Activated B cell treated with CpG ODN at 0.5 μM for 24 hours (primary cell): ENCODE measurements around the gene XYLT1. TPM values are rescaled to one million over a fixed set of nuclear protein-coding genes. Genes with fewer than 3 reads are reported as not detected.

Source experiments
- ATAC-seq: fragments of 200-7000 bp; cut with Tn5 transposase; one replicate; pipeline ENCODE4 v1.10.0; 2021; ENCODE audit warnings: low read depth, mild to moderate bottlenecking, moderate library complexity
- CTCF ChIA-PET: fragments of 350-600 bp; sonication (Branson Sonifier 250); formaldehyde crosslinking; loops from one replicate; lab custom pipeline; 2021; ENCODE audit warnings: antibody characterized with exemption; lab: Charles Lee
- POLR2A ChIA-PET: fragments of 350-600 bp; sonication (Branson Sonifier 250); formaldehyde crosslinking; loops from one replicate; lab custom pipeline; 2021; ENCODE audit warnings: antibody characterized with exemption; lab: Charles Lee
- DNase-seq: peaks from one replicate; pipeline ENCODE4 v3.0.0; 2022
- H3K27ac Mint-ChIP-seq: one replicate; pipeline ENCODE4 v1.8.0; 2020; ENCODE audit warnings: mixed read lengths
- H3K27me3 Mint-ChIP-seq: one replicate; pipeline ENCODE4 v1.8.0; 2021; ENCODE audit warnings: mixed read lengths
- H3K36me3 Mint-ChIP-seq: one replicate; pipeline ENCODE4 v1.8.0; 2021; ENCODE audit warnings: low read depth, mixed read lengths
- H3K4me1 Mint-ChIP-seq: one replicate; pipeline ENCODE4 v1.8.0; 2021; ENCODE audit warnings: mixed read lengths
- H3K4me3 Mint-ChIP-seq: one replicate; pipeline ENCODE4 v1.8.0; 2020; ENCODE audit warnings: mild to moderate bottlenecking, mixed read lengths
- H3K9me3 Mint-ChIP-seq: one replicate; pipeline ENCODE4 v1.8.0; 2020; ENCODE audit warnings: mixed read lengths
- intact Hi-C: fragments of 100-400 bp; cut with micrococcal nuclease; formaldehyde crosslinking; loops from one replicate; pipeline ENCODE4 v1.15.1; 2024
- total RNA-seq: library from RNA; stranded (reverse); gene quantifications from 2 replicates; pipeline ENCODE4 v1.2.3, GENCODE V29; 2022
- TF ChIP-seq, protein P1 (sequence below): fragments of 200-600 bp; IDR thresholded peaks from one replicate; pipeline ENCODE4 v1.8.0; 2022; ENCODE audit warnings: antibody characterized with exemption, mild to moderate bottlenecking

XYLT1 gene
- total RNA-seq, 1 donor from 2014 or later, result 17.0 TPM

- intact Hi-C loops, result loop anchor here (2.0 kb wide), 1 partner anchor 22 kb away; no protein-coding TSS in a partner anchor
- Mint-ChIP-seq H3K36me3 (peaks cover 7% of the 10 kb centered on the region), H3K27me3 (no peaks in the 10 kb centered on the region), H3K9me3 (no peaks in the 10 kb centered on the region), H3K27ac (peak overlapping the region; percentile 85), H3K4me3 (peak overlapping the region; percentile 69), H3K4me1 (peaks cover 73% of the 10 kb centered on the region)
- TF ChIP-seq, protein P1, sequence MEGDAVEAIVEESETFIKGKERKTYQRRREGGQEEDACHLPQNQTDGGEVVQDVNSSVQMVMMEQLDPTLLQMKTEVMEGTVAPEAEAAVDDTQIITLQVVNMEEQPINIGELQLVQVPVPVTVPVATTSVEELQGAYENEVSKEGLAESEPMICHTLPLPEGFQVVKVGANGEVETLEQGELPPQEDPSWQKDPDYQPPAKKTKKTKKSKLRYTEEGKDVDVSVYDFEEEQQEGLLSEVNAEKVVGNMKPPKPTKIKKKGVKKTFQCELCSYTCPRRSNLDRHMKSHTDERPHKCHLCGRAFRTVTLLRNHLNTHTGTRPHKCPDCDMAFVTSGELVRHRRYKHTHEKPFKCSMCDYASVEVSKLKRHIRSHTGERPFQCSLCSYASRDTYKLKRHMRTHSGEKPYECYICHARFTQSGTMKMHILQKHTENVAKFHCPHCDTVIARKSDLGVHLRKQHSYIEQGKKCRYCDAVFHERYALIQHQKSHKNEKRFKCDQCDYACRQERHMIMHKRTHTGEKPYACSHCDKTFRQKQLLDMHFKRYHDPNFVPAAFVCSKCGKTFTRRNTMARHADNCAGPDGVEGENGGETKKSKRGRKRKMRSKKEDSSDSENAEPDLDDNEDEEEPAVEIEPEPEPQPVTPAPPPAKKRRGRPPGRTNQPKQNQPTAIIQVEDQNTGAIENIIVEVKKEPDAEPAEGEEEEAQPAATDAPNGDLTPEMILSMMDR, result no peak
- DNase-seq (no peak), ATAC-seq (peak; percentile 19)
- POLR2A ChIA-PET, result interaction anchor here (0.6 to 1.8 kb wide), 8 partner anchors 11 to 118 kb away, joined by 3 to 10 read pairs (median 5); no protein-coding TSS in a partner anchor
- CTCF ChIA-PET, result interaction anchor here (1.0 to 1.6 kb wide), 6 partner anchors 45 to 232 kb away, joined by 3 to 6 read pairs (median 4); no protein-coding TSS in a partner anchor
Measured at GRCh38 chr16:17346621-17347569, 123.9 kb downstream of the XYLT1 start.

GRCh38 chr16:17345043-17345442 lies 125.7 kb downstream of the XYLT1 start:
- intact Hi-C loops, result no loop called here
- no peak overlapping the region for H3K27ac Mint-ChIP-seq
- H3K9me3 Mint-ChIP-seq, result no peaks in the 10 kb centered on the region
- no peaks in the 10 kb centered on the region for H3K27me3 Mint-ChIP-seq
- H3K4me3 Mint-ChIP-seq, result no peak overlapping the region
- TF ChIP-seq, protein P1, result no peak
- peaks cover 86% of the 10 kb centered on the region for H3K4me1 Mint-ChIP-seq
- ChIA-PET CTCF (interaction anchor here (0.7 to 1.2 kb wide), 3 partner anchors 14 to 67 kb away, joined by 3 to 4 read pairs (median 3); no protein-coding TSS in a partner anchor), POLR2A (interaction anchor here (1.0 to 2.0 kb wide), 4 partner anchors 22 to 64 kb away, joined by 3 to 6 read pairs (median 4); no protein-coding TSS in a partner anchor)
- DNase-seq (no peak), ATAC-seq (peak; percentile 22)
- peaks cover under 1% of the 10 kb centered on the region for H3K36me3 Mint-ChIP-seq

- H3K4me1 Mint-ChIP-seq, result peaks cover 79% of the 10 kb centered on the region
- no peaks in the 10 kb centered on the region for H3K9me3 Mint-ChIP-seq
- CTCF ChIA-PET, result interaction anchor here (1.1 to 2.6 kb wide), 2 partner anchors 21 to 42 kb away, joined by 3 to 9 read pairs; no protein-coding TSS in a partner anchor
- H3K4me3 Mint-ChIP-seq, result peak overlapping the region; percentile 58
- POLR2A ChIA-PET, result interaction anchor here (1.4 to 2.7 kb wide), 3 partner anchors 23 to 73 kb away, joined by 4 to 19 read pairs (median 4); no protein-coding TSS in a partner anchor
- TF ChIP-seq, protein P1, result no peak
- H3K27me3 Mint-ChIP-seq, result no peaks in the 10 kb centered on the region
- peak; percentile 43 for ATAC-seq
- H3K27ac Mint-ChIP-seq, result peak overlapping the region; percentile 62
- intact Hi-C loops, result loop anchor here (1.0 kb wide), 2 partner anchors 35 to 42 kb away; no protein-coding TSS in a partner anchor
- no peak for DNase-seq
- H3K36me3 Mint-ChIP-seq, result no peaks in the 10 kb centered on the region
Measured at GRCh38 chr16:17343728-17344127, 127.0 kb downstream of the XYLT1 start.

- Mint-ChIP-seq H3K4me3 (peak overlapping the region; percentile 57), H3K27ac (peak overlapping the region; percentile 62), H3K9me3 (no peaks in the 10 kb centered on the region), H3K4me1 (peaks cover 72% of the 10 kb centered on the region), H3K36me3 (no peaks in the 10 kb centered on the region), H3K27me3 (no peaks in the 10 kb centered on the region)
- TF ChIP-seq, protein P1, result no peak
- ChIA-PET POLR2A (interaction anchor here (1.2 to 2.7 kb wide), 3 partner anchors 18 to 73 kb away, joined by 4 to 19 read pairs (median 4); no protein-coding TSS in a partner anchor), CTCF (interaction anchor here (0.6 to 2.6 kb wide), 5 partner anchors 21 to 131 kb away, joined by 3 to 9 read pairs (median 3); no protein-coding TSS in a partner anchor)
- DNase-seq (no peak), ATAC-seq (peak; percentile 48)
- intact Hi-C loops, result loop anchor here (1.0 kb wide), 2 partner anchors 35 to 42 kb away; no protein-coding TSS in a partner anchor
Measured at GRCh38 chr16:17343028-17343427, 127.7 kb downstream of the XYLT1 start.
